ENCODE data around the gene ATP2B3. TPM values are rescaled to one million over a fixed set of nuclear protein-coding genes. Genes with fewer than 3 reads are reported as not detected.

The ATP2B3 gene
- total RNA-seq, 4 donors from 2014 or later = 0.09 to 3.5 TPM; not detected in 2

GRCh38 chrX:153496590-153496959 lies 20.9 kb upstream of the ATP2B3 start:
- peak overlapping the region; percentile 65 to 82 for H3K27ac ChIP-seq
- H3K4me3 ChIP-seq = no peak overlapping the region
- intact Hi-C loops (cut with DNase I; ENCODE audit: low total_unique reads) = no loop called here

GRCh38 chrX:153498453-153498852 lies 19.0 kb upstream of the ATP2B3 start:
- no peak for DNase-seq
- Histone ChIP-seq H3K4me3 (no peak overlapping the region), H3K36me3 (no peaks in the 10 kb centered on the region), H3K4me1 (no peaks in the 10 kb centered on the region), H3K27me3 (no peaks in the 10 kb centered on the region), H3K9me3 (no peaks in the 10 kb centered on the region), H3K27ac (no peak overlapping the region)
- intact Hi-C loops (cut with DNase I; ENCODE audit: low total_unique reads) = no loop called here
- TF ChIP-seq POLR2A (IDR thresholded peaks at IDR 0.05) (no peak), CTCF (IDR thresholded peaks at IDR 0.05) (no peak)

More at GRCh38 chrX:153496590-153496959, 20.9 kb upstream of the ATP2B3 start:
- no peaks in the 10 kb centered on the region for H3K4me1 ChIP-seq
- no peaks in the 10 kb centered on the region for H3K9me3 ChIP-seq
- H3K27me3 ChIP-seq = no peaks in the 10 kb centered on the region
- TF ChIP-seq POLR2A (IDR thresholded peaks at IDR 0.05) = no peak
- no peak for TF ChIP-seq CTCF (IDR thresholded peaks at IDR 0.05)
- no peak for DNase-seq
- no peaks in the 10 kb centered on the region for H3K36me3 ChIP-seq

GRCh38 chrX:153499341-153499740 lies 18.1 kb upstream of the ATP2B3 start:
- H3K4me3 ChIP-seq = no peak overlapping the region
- no peaks in the 10 kb centered on the region for H3K27me3 ChIP-seq
- TF ChIP-seq POLR2A (IDR thresholded peaks at IDR 0.05) = no peak
- TF ChIP-seq CTCF (IDR thresholded peaks at IDR 0.05) = no peak
- no peaks in the 10 kb centered on the region for H3K36me3 ChIP-seq
- no peak for DNase-seq
- no peaks in the 10 kb centered on the region for H3K9me3 ChIP-seq
- no peak overlapping the region for H3K27ac ChIP-seq
- no peaks in the 10 kb centered on the region for H3K4me1 ChIP-seq
- intact Hi-C loops (cut with DNase I; ENCODE audit: low total_unique reads) = no loop called here

- Histone ChIP-seq H3K4me3 (no peak overlapping the region), H3K9me3 (no peaks in the 10 kb centered on the region), H3K4me1 (no peaks in the 10 kb centered on the region), H3K27ac (no peak overlapping the region), H3K36me3 (no peaks in the 10 kb centered on the region), H3K27me3 (no peaks in the 10 kb centered on the region)
- intact Hi-C loops (cut with DNase I; ENCODE audit: low total_unique reads) = no loop called here
- no peak for DNase-seq
- TF ChIP-seq CTCF (IDR thresholded peaks at IDR 0.05) (no peak), POLR2A (IDR thresholded peaks at IDR 0.05) (no peak)
Measured at GRCh38 chrX:153499876-153500275, 17.6 kb upstream of the ATP2B3 start.

GRCh38 chrX:153500676-153501280 lies 16.7 kb upstream of the ATP2B3 start:
- TF ChIP-seq CTCF (IDR thresholded peaks at IDR 0.05) (no peak), POLR2A (IDR thresholded peaks at IDR 0.05) (no peak)
- no peak overlapping the region for H3K27ac ChIP-seq
- no peak for DNase-seq
- no peak overlapping the region for H3K4me3 ChIP-seq
- intact Hi-C loops (cut with DNase I; ENCODE audit: low total_unique reads) = no loop called here
- H3K9me3 ChIP-seq = no peaks in the 10 kb centered on the region
- H3K27me3 ChIP-seq = no peaks in the 10 kb centered on the region
- H3K4me1 ChIP-seq = no peaks in the 10 kb centered on the region
- no peaks in the 10 kb centered on the region for H3K36me3 ChIP-seq
